NB4 (cell line): ENCODE measurements around the gene CDK14.

ENCODE experiments used
- DNase-seq: peaks from one replicate; pipeline ENCODE4 v3.0.0; 2010; ENCODE audit warnings: low read depth
- H3K4me3 ChIP-seq: one replicate; pipeline ENCODE4 v1.5.1; 2011; ENCODE audit warnings: mild to moderate bottlenecking, low read depth, low read length, moderate library complexity
- MYC ChIP-seq: IDR thresholded peaks from 2 replicates; pipeline ENCODE4 v1.6.1; 2011; ENCODE audit warnings: low read depth, low read length
- POLR2A ChIP-seq: IDR thresholded peaks from 2 replicates; pipeline ENCODE4 v1.6.1; 2011; ENCODE audit warnings: mild to moderate bottlenecking; ENCODE audit not compliant: insufficient read length; ENCODE audit errors: extremely low read depth
- TF ChIP-seq, protein P1 (sequence below): IDR thresholded peaks from one replicate; pipeline ENCODE4 v1.5.1; 2012; ENCODE audit warnings: low read depth, low read length
- TF ChIP-seq, protein P2 (sequence below): IDR thresholded peaks from 2 replicates; pipeline ENCODE4 v1.6.1; 2011; ENCODE audit warnings: low read depth, low read length

CDK14 gene

DNA sequence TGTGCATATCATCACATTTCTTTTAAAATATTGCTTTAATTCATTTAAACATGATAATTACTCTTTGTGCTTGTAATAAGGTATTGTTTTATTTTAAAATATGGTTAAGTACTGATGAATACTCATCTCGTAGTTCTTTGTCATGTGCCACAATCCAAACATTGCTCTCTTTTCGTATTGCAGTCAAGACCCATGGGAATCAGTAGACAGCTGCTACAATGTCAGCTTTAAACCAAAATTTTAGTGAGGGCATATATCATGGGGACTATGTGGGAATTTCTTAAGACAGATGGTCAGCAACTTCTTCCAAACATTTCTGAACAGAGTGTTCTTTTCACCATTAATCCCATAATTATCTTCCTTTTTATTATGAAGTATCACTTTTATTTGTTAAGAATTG, 590.9 kb downstream of the CDK14 start:
- DNase-seq: no peak
- TF ChIP-seq MYC: no peak
- TF ChIP-seq, protein P1, sequence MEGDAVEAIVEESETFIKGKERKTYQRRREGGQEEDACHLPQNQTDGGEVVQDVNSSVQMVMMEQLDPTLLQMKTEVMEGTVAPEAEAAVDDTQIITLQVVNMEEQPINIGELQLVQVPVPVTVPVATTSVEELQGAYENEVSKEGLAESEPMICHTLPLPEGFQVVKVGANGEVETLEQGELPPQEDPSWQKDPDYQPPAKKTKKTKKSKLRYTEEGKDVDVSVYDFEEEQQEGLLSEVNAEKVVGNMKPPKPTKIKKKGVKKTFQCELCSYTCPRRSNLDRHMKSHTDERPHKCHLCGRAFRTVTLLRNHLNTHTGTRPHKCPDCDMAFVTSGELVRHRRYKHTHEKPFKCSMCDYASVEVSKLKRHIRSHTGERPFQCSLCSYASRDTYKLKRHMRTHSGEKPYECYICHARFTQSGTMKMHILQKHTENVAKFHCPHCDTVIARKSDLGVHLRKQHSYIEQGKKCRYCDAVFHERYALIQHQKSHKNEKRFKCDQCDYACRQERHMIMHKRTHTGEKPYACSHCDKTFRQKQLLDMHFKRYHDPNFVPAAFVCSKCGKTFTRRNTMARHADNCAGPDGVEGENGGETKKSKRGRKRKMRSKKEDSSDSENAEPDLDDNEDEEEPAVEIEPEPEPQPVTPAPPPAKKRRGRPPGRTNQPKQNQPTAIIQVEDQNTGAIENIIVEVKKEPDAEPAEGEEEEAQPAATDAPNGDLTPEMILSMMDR: no peak
- H3K4me3 ChIP-seq: no peak overlapping the region

DNA sequence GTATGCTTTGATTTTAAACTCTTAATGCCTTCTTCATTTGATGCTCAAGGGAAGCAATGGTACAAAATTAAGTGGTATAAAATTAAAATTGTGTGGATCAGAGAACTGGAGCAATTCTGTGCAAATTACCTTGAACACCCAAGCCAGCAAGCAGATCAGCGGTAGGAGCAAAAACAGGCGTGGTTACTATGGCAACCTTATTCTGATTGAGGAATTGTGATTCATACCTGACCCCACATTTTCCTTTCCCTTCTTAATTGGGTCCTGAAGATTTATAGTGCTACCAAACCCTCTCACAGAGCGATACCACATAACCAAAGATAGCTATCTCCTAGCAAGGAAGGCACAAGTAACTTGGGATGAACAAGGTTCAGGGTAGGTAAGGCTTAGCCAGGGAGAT, 595.6 kb downstream of the CDK14 start:
- no peak overlapping the region for H3K4me3 ChIP-seq
- no peak for DNase-seq
- TF ChIP-seq, protein P2, sequence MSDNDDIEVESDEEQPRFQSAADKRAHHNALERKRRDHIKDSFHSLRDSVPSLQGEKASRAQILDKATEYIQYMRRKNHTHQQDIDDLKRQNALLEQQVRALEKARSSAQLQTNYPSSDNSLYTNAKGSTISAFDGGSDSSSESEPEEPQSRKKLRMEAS: no peak
- no peak for TF ChIP-seq POLR2A
- no peak for TF ChIP-seq MYC
- TF ChIP-seq, protein P1: no peak

DNA sequence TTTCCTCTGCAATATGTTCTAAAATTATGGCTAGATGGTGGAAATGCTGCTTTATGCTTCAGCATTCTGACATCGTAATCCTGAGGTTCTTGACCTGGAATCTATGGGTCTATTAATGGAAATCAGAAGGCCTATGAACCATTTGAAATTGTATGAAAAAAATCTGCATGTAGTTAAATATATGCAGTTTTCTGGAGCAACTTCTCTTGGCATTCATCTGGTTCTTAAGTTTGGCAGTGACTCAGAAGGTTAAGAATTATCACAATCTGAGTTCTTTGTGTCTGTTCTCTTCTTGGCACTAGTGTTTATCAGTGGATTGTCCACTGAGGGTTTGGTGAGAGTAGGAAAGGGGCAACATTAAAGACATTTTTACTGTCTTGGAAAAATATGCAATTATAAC, 597.0 kb downstream of the CDK14 start:
- DNase-seq: no peak
- no peak for TF ChIP-seq POLR2A
- TF ChIP-seq, protein P2: no peak
- no peak for TF ChIP-seq MYC
- TF ChIP-seq, protein P1: no peak
- no peak overlapping the region for H3K4me3 ChIP-seq

DNA sequence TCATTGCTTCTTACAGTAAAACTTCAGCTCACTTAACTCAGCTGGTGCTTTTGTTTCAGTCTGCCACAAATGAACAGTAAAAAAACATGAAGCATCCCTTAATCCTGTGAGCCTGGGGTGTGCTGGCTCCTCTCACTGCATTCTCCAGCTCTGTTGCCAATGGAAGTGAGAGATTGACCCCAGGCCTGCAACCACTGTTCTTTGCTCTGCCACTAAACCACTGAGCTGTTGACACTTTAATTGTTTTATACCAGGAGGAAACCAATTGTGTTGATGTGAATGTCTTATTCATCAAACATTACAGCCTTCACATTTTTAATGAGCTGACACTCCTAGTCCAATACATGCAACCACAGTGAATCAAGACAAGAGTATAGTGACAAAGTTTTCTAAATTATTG, 598.7 kb downstream of the CDK14 start:
- TF ChIP-seq POLR2A (no peak), MYC (no peak)
- TF ChIP-seq, protein P1: no peak
- TF ChIP-seq, protein P2: no peak
- no peak overlapping the region for H3K4me3 ChIP-seq
- DNase-seq: no peak

DNA sequence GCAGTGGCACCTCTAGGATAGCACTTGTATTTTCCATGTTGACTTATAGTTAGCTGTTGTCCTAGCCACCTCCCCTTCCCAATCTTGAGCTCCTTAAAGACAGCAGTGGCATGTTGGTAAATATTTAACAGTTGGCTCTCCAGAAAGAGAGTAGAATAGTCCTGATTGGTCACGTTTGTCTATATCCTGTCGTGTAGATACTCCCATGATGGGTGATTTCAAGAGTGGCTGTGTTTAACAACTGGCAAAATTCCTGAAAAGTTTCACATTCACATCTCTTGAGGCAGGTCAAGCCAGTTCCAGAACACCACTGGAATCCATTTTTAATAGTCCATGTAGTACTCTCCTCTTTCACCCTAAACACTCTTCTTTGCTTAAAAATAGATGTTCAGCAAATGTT, 599.9 kb downstream of the CDK14 start:
- no peak overlapping the region for H3K4me3 ChIP-seq
- DNase-seq: no peak
- TF ChIP-seq, protein P2: no peak
- no peak for TF ChIP-seq POLR2A
- no peak for TF ChIP-seq MYC
- TF ChIP-seq, protein P1: no peak

DNA sequence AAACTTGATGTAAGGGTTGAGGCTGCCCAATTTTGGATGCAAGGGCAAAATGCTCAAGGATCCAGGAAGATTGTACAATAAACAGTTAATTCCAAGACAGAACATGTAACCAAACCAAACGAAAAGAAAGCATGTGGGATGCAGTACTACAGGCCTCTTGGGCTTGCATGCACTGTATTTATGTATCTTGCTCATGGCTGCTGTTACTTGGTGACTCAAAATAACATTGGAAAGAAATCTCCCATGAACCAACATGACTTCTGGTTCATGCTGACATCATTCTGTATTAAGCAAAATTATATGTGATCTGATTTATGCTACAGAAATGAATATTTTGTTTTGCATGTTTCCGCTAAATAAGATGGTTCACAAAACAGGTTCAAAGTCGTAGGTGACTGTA, 602.2 kb downstream of the CDK14 start:
- TF ChIP-seq, protein P1: no peak
- no peak for TF ChIP-seq POLR2A
- TF ChIP-seq MYC: no peak
- DNase-seq: no peak
- no peak overlapping the region for H3K4me3 ChIP-seq
